DND-41 (cell line): ENCODE data around the gene TMEM248.

Source experiments
- EZH2 ChIP-seq: IDR thresholded peaks from 3 replicates; pipeline ENCODE4 v1.6.1; 2012; ENCODE audit warnings: borderline replicate concordance, low read depth, mild to moderate bottlenecking, moderate library complexity, low read length, inconsistent platforms; ENCODE audit not compliant: severe bottlenecking
- TF ChIP-seq, protein P1 (sequence below): IDR thresholded peaks from 2 replicates; pipeline ENCODE4 v1.5.1; 2012; ENCODE audit warnings: borderline replicate concordance, low read length, moderate library complexity, mild to moderate bottlenecking; ENCODE audit not compliant: poor library complexity, severe bottlenecking; ENCODE audit errors: extremely low read depth

DNA sequence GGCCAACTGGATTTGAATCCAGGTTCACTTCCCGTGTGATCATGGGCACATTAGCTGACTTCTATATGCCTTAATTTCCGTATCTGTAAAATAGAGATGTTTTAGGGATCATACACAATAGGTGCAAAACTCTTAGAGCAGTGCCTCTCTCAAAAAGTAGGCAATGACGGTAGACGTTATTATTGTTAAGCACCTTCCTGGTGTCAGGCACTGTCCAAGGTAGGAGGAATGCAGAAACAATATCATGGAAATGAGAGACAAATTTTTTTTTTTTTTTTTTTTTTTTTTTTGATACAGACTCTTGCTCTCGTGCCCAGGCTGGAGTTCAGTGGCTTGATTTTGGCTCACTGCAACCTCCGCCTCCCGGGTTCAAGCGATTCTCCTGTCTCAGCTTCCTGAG, 8.1 kb downstream of the TMEM248 start:
- TF ChIP-seq EZH2 = no peak
- TF ChIP-seq, protein P1, sequence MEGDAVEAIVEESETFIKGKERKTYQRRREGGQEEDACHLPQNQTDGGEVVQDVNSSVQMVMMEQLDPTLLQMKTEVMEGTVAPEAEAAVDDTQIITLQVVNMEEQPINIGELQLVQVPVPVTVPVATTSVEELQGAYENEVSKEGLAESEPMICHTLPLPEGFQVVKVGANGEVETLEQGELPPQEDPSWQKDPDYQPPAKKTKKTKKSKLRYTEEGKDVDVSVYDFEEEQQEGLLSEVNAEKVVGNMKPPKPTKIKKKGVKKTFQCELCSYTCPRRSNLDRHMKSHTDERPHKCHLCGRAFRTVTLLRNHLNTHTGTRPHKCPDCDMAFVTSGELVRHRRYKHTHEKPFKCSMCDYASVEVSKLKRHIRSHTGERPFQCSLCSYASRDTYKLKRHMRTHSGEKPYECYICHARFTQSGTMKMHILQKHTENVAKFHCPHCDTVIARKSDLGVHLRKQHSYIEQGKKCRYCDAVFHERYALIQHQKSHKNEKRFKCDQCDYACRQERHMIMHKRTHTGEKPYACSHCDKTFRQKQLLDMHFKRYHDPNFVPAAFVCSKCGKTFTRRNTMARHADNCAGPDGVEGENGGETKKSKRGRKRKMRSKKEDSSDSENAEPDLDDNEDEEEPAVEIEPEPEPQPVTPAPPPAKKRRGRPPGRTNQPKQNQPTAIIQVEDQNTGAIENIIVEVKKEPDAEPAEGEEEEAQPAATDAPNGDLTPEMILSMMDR = no peak
